Measurements from ENCODE around the gene AR. TPM values are rescaled to one million over a fixed set of nuclear protein-coding genes. Genes with fewer than 3 reads are reported as not detected.

AR gene
- total RNA-seq, 1 experiment from 2014 or later: 0.05 TPM

DNA sequence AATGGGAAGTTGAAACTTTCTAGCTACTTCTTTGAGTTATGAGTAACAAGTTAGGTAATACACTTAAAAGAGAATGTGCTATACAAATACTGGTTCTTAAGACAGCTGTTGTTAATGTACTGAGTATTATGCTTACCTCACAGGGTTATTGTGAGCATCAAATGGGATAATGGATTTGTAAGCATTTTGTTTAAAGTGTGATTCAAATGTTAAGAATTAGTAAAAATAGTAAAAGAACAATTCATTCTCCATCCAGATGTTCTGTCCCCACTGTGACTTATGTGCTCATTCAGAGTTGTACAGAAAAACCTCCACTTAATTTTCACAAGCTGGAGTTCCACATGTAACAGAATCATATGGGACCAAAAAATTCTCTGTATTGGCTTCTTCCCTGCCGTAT, 63.6 kb downstream of the AR start:
- ChIA-PET CTCF (no interaction called here), POLR2A (no interaction called here)
- BruUV-seq (replicated peaks): no TSS peak
- DNase-seq (ENCODE audit: low read depth, low spot score) (no peak), ATAC-seq (no peak)
- H3K4me3 ChIP-seq (ENCODE audit: low read depth in 2 of 2, low read length in 2 of 2): no peak overlapping the region
- no peaks in the 10 kb centered on the region for H3K36me3 ChIP-seq (ENCODE audit: control insufficient read depth, insufficient read depth, low read length)
- H3K9me3 ChIP-seq (ENCODE audit: control insufficient read depth, insufficient read depth, low read depth, low read length): no peaks in the 10 kb centered on the region
- no peak overlapping the region for H3K27ac ChIP-seq (ENCODE audit: low read length)
- TF ChIP-seq TCF7L2 (IDR thresholded peaks at IDR 0.05; ENCODE audit: low read depth, low read length) (no peak), SIN3A (IDR thresholded peaks at IDR 0.05; ENCODE audit: borderline replicate concordance, insufficient read depth, low read depth, low read length) (no peak), POLR2AphosphoS5 (IDR thresholded peaks at IDR 0.05; ENCODE audit: low read depth, low read length) (no peak)
- TF ChIP-seq, protein P1, sequence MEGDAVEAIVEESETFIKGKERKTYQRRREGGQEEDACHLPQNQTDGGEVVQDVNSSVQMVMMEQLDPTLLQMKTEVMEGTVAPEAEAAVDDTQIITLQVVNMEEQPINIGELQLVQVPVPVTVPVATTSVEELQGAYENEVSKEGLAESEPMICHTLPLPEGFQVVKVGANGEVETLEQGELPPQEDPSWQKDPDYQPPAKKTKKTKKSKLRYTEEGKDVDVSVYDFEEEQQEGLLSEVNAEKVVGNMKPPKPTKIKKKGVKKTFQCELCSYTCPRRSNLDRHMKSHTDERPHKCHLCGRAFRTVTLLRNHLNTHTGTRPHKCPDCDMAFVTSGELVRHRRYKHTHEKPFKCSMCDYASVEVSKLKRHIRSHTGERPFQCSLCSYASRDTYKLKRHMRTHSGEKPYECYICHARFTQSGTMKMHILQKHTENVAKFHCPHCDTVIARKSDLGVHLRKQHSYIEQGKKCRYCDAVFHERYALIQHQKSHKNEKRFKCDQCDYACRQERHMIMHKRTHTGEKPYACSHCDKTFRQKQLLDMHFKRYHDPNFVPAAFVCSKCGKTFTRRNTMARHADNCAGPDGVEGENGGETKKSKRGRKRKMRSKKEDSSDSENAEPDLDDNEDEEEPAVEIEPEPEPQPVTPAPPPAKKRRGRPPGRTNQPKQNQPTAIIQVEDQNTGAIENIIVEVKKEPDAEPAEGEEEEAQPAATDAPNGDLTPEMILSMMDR (IDR thresholded peaks at IDR 0.05): no peak
- TF ChIP-seq, protein P2, sequence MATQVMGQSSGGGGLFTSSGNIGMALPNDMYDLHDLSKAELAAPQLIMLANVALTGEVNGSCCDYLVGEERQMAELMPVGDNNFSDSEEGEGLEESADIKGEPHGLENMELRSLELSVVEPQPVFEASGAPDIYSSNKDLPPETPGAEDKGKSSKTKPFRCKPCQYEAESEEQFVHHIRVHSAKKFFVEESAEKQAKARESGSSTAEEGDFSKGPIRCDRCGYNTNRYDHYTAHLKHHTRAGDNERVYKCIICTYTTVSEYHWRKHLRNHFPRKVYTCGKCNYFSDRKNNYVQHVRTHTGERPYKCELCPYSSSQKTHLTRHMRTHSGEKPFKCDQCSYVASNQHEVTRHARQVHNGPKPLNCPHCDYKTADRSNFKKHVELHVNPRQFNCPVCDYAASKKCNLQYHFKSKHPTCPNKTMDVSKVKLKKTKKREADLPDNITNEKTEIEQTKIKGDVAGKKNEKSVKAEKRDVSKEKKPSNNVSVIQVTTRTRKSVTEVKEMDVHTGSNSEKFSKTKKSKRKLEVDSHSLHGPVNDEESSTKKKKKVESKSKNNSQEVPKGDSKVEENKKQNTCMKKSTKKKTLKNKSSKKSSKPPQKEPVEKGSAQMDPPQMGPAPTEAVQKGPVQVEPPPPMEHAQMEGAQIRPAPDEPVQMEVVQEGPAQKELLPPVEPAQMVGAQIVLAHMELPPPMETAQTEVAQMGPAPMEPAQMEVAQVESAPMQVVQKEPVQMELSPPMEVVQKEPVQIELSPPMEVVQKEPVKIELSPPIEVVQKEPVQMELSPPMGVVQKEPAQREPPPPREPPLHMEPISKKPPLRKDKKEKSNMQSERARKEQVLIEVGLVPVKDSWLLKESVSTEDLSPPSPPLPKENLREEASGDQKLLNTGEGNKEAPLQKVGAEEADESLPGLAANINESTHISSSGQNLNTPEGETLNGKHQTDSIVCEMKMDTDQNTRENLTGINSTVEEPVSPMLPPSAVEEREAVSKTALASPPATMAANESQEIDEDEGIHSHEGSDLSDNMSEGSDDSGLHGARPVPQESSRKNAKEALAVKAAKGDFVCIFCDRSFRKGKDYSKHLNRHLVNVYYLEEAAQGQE (IDR thresholded peaks at IDR 0.05; ENCODE audit: insufficient read depth in 1 of 2, low read depth in 2 of 2, low read length in 1 of 2): no peak
- intact Hi-C loops (cut with micrococcal nuclease; ENCODE audit: unreplicated experiment) (no loop called here), in situ Hi-C loops (cut with HindIII; ENCODE audit: low pct_unique_long_range_greater_than_20kb, low sequenced_read_pairs) (no loop called here)
- H3K27me3 ChIP-seq (ENCODE audit: control insufficient read depth, insufficient read depth, low read length): no peaks in the 10 kb centered on the region
- no peaks in the 10 kb centered on the region for H3K4me1 ChIP-seq (ENCODE audit: control insufficient read depth, insufficient read depth, low read length)

DNA sequence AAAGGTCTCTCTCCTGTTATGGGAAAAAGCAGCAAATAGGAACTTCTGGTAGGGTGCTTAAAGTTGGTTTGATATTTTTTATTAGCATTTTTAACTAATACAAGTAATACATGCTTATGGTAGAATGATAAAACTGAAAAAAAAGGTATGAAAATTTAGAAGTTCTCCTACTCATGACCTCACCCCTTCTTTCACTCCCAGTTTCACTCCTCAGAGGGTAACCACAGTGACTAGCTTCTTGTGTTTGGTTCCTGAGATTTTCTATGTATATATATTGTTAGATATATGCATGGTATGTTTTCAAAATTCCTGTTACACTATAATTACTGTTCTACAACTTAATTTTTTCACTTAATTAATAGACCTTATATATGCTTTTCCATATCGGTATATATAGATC, 66.5 kb downstream of the AR start:
- peaks cover 2% of the 10 kb centered on the region; the same call in 1 of the 2 replicates for H3K9me3 ChIP-seq (ENCODE audit: control insufficient read depth, insufficient read depth, low read depth, low read length)
- CTCF ChIA-PET: no interaction called here
- DNase-seq (ENCODE audit: low read depth, low spot score): no peak
- POLR2A ChIA-PET: no interaction called here
- H3K27ac ChIP-seq (ENCODE audit: low read length): no peak overlapping the region
- TF ChIP-seq TCF7L2 (IDR thresholded peaks at IDR 0.05; ENCODE audit: low read depth, low read length) (no peak), POLR2AphosphoS5 (IDR thresholded peaks at IDR 0.05; ENCODE audit: low read depth, low read length) (no peak), SIN3A (IDR thresholded peaks at IDR 0.05; ENCODE audit: borderline replicate concordance, insufficient read depth, low read depth, low read length) (no peak)
- TF ChIP-seq, protein P2 (IDR thresholded peaks at IDR 0.05; ENCODE audit: insufficient read depth in 1 of 2, low read depth in 2 of 2, low read length in 1 of 2): no peak
- TF ChIP-seq, protein P1 (IDR thresholded peaks at IDR 0.05): no peak
- H3K27me3 ChIP-seq (ENCODE audit: control insufficient read depth, insufficient read depth, low read length): no peaks in the 10 kb centered on the region
- ATAC-seq: no peak
- H3K36me3 ChIP-seq (ENCODE audit: control insufficient read depth, insufficient read depth, low read length): no peaks in the 10 kb centered on the region
- H3K4me3 ChIP-seq (ENCODE audit: low read depth in 2 of 2, low read length in 2 of 2): no peak overlapping the region
- H3K4me1 ChIP-seq (ENCODE audit: control insufficient read depth, insufficient read depth, low read length): no peaks in the 10 kb centered on the region
- in situ Hi-C loops (cut with HindIII; ENCODE audit: low pct_unique_long_range_greater_than_20kb, low sequenced_read_pairs): no loop called here
- no TSS peak for BruUV-seq (replicated peaks)
- intact Hi-C loops (cut with micrococcal nuclease; ENCODE audit: unreplicated experiment): no loop called here

Measured in Panc1 (cell line).